Stimulated activated naive B cell treated with anti-CD40 and anti-IgM and Interleukin-4, amounts not matched to agents 10 μg/mL and 1 μg/mL and 100 μg/mL, for 72 hours (primary cell): ENCODE measurements around the gene SCEL.
"Not testable (repeated sequence)": the region's sequence is repeated elsewhere in the genome, so short reads cannot be mapped to it uniquely, and the experiment has no call there.

Source experiments
- ATAC-seq, 2 donors: fragments of 150-1000 bp; cut with Tn5 transposase; replicated peaks; 2 replicates each; pipeline ENCODE4 v1.10.0; 2021; ENCODE audit warnings: moderate library complexity in 1 of 2
- DNase-seq: peaks from one replicate; pipeline ENCODE4 v3.0.0; 2021
- H3K27ac Mint-ChIP-seq: one replicate; pipeline ENCODE4 v1.8.0; 2022; ENCODE audit warnings: mild to moderate bottlenecking, mixed read lengths
- H3K27me3 Mint-ChIP-seq, 2 donors: one replicate each; pipeline ENCODE4 v1.8.0; 2022; ENCODE audit warnings: mixed read lengths in 2 of 2
- H3K36me3 Mint-ChIP-seq, 2 donors: one replicate each; pipeline ENCODE4 v1.8.0; 2022; ENCODE audit warnings: mixed read lengths in 2 of 2, mild to moderate bottlenecking in 1 of 2
- H3K4me1 Mint-ChIP-seq, 2 donors: one replicate each; pipeline ENCODE4 v1.8.0; 2022; ENCODE audit warnings: mixed read lengths in 2 of 2, mild to moderate bottlenecking in 1 of 2
- H3K4me3 Mint-ChIP-seq, 2 donors: one replicate each; pipeline ENCODE4 v1.8.0; 2022; ENCODE audit warnings: mild to moderate bottlenecking in 2 of 2, mixed read lengths in 2 of 2, moderate library complexity in 1 of 2
- H3K9me3 Mint-ChIP-seq, 2 donors: one replicate each; pipeline ENCODE4 v1.8.0; 2022; ENCODE audit warnings: mixed read lengths in 2 of 2, mild to moderate bottlenecking in 1 of 2

Gene SCEL

DNA sequence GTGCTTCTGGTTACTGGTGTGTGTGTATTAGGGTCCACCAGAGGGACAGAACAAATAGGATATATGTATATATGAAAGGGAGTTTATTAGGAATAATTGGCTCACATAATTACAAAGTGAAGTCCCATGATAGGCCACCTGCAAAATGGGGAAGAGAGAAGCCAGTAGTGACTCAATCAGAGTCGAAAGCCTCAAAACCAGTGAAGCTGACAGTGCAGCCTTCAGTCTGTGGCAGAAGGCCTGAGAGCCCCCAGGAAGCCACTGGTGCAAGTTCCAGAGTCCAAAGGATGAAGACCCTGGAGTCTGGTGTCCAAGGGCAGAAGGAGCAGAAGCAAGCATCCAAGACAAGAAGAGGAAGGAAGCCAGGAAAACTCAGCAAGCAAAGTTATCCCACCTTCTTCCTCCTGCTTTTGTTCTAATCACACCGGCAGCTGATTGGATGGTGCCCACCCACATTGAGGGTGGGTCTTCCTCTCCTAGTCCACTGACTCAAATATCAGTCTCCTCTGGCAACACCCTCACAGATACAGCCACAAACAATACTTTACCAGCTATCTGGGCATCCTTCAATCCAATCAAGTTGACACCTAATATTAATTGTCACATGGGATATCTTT is 21.7 kb upstream of the SCEL start:
- ATAC-seq = peak; percentile 92 to 95
- Mint-ChIP-seq H3K9me3 (no peaks in the 10 kb centered on the region), H3K27ac (peak overlapping the region; percentile 65), H3K27me3 (no peaks in the 10 kb centered on the region), H3K4me1 (peaks cover 30 to 34% of the 10 kb centered on the region in 2 donors), H3K4me3 (no peak overlapping the region), H3K36me3 (no peaks in the 10 kb centered on the region)
- peak; percentile 43 for DNase-seq

DNA sequence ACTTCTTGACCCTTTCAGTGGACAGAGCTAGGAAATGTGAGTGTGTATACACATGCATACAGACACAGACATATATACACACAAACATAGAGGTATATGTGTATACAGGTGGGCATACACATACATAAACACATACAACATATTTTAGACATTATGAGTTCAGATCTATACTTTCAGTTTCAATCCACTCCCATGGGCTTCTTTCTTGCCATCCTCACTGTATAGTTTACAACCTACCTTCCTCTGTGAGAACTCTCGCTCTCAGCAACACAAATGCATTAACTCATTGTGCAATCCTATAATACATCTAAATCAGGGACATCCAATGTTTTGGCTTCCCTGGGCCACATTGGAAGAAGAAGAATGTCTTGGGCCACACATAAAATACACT is 21.2 kb upstream of the SCEL start:
- no peaks in the 10 kb centered on the region for H3K9me3 Mint-ChIP-seq
- H3K27ac Mint-ChIP-seq = peak overlapping the region; percentile 65
- ATAC-seq (peak; percentile 74 to 75), DNase-seq (no peak)
- no peaks in the 10 kb centered on the region for H3K36me3 Mint-ChIP-seq
- no peak overlapping the region for H3K4me3 Mint-ChIP-seq
- H3K4me1 Mint-ChIP-seq = peaks cover 27 to 29% of the 10 kb centered on the region in 2 donors
- H3K27me3 Mint-ChIP-seq = no peaks in the 10 kb centered on the region

DNA sequence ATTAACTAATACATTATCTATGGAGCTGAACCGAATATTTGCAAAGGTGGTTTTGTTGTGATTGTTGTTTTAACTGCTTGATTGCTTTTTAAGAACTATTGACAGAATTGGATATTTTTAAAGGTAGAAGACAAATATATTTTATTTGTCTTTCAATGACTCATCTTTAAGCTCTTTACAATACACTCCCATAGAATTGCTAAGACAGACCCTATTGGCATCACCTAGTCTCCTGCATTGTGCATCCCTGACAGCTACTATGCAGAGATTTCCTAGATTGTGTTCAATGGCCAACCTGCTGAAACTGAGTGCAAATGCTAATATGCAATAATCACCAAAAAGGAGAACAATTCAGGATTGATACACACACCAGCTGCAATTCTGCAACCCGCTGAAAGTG is 19.7 kb upstream of the SCEL start:
- Mint-ChIP-seq H3K27me3 (peaks cover 0 to under 1% of the 10 kb centered on the region in 2 donors), H3K4me1 (peaks cover 19 to 20% of the 10 kb centered on the region in 2 donors), H3K36me3 (no peaks in the 10 kb centered on the region), H3K4me3 (no peak overlapping the region), H3K27ac (no peak overlapping the region), H3K9me3 (no peaks in the 10 kb centered on the region)
- no peak for DNase-seq
- ATAC-seq = no peak

DNA sequence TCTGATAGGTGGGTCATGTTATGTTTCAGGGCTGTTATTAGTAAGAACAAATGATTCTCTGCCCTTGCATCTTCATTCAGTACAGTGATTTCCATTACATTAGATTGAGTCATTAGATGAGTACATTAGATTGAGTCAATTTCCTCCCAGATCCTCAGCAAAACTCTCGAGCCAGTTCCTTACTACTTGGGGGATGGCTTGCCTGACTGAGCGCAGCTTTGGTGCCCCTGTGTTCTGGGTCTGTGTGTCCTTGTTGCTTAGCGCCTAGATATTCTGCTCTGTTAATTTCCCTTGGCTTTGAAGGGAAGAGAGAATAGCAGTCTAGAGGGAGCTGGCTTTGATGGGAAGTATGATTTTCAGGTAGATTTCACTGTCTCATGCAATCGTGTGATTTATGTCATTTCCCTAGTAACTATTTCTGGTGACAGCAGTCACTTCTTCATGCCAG is 19.1 kb upstream of the SCEL start:
- Mint-ChIP-seq H3K27ac (peak overlapping the region; percentile 47), H3K27me3 (peaks cover 0 to 6% of the 10 kb centered on the region in 2 donors), H3K4me1 (peaks cover 19 to 20% of the 10 kb centered on the region in 2 donors), H3K4me3 (no peak overlapping the region), H3K36me3 (no peaks in the 10 kb centered on the region), H3K9me3 (no peaks in the 10 kb centered on the region)
- ATAC-seq = peak; percentile 47 to 72
- no peak for DNase-seq

DNA sequence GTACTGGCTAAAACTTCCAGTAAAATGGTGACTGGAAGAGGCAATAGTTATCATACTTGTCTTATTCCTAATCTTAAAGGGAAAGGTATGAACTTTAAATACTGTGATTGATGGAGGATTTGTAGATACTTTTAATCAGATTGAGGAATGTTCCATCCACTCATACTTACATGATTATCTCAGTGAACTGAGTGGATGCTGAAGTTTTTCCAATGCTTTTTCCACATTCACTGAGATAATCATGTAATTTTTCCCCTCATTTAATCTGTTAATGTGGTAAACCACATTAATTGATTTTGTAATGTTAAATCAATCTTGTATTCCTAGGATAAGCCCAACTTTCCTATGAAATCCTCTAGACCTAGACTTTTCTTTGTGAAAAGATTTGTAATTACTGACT is 17.2 kb upstream of the SCEL start:
- Mint-ChIP-seq H3K36me3 (no peaks in the 10 kb centered on the region), H3K9me3 (peaks cover 0 to 3% of the 10 kb centered on the region in 2 donors), H3K4me3 (no peak overlapping the region), H3K27me3 (peaks cover 0 to 8% of the 10 kb centered on the region in 2 donors), H3K27ac (no peak overlapping the region), H3K4me1 (peaks cover 19 to 20% of the 10 kb centered on the region in 2 donors)
- no peak for DNase-seq
- ATAC-seq = no peak

DNA sequence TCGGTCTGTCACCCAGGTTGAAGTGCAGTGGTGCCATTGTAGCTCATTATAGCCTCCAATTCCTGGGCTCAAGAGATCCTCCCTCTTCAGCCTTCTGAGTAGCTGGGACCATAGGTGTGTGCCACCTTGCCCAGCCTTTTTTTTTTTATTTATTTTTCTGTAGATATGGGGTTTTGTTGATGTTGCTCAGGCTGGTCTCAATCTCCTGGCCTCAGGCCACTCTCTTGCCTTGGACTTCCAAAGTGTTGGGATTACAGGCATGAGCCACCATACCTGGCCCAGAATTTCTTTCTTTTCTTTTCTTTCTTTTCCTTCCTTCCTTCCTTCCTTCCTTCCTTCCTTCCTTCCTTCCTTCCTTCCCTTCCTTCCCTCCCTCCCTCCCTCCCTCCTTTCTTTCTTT is 16.1 kb upstream of the SCEL start:
- peaks cover 4 to 16% of the 10 kb centered on the region in 2 donors for H3K27me3 Mint-ChIP-seq
- DNase-seq, H3K27ac Mint-ChIP-seq, H3K36me3 Mint-ChIP-seq, H3K9me3 Mint-ChIP-seq, H3K4me3 Mint-ChIP-seq, ATAC-seq: not testable (repeated sequence)
- peaks cover 9 to 12% of the 10 kb centered on the region in 2 donors for H3K4me1 Mint-ChIP-seq

DNA sequence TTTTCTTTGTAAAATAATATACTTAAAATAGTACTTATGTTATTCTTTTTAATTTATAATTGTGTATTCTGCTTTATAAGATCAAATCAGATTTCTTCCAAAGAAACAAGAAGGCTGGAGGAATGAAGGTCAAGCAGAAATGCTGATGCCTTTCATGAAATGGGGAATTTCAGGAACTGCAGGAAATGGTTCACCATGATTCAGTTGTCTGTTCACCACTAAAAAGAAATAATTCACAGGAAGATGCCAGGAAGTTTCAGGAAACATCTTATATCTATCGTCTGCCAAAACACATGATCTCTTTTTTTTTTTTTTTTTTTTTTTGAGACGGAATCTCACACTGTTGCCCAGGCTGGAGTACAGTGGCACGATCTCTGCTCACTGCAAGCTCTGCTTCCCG is 15.7 kb upstream of the SCEL start:
- Mint-ChIP-seq H3K9me3 (peaks cover 0 to 3% of the 10 kb centered on the region in 2 donors), H3K4me3 (no peak overlapping the region), H3K27me3 (peaks cover 4 to 16% of the 10 kb centered on the region in 2 donors), H3K27ac (no peak overlapping the region), H3K36me3 (no peaks in the 10 kb centered on the region), H3K4me1 (peaks cover 6 to 10% of the 10 kb centered on the region in 2 donors)
- DNase-seq = no peak
- no peak for ATAC-seq

DNA sequence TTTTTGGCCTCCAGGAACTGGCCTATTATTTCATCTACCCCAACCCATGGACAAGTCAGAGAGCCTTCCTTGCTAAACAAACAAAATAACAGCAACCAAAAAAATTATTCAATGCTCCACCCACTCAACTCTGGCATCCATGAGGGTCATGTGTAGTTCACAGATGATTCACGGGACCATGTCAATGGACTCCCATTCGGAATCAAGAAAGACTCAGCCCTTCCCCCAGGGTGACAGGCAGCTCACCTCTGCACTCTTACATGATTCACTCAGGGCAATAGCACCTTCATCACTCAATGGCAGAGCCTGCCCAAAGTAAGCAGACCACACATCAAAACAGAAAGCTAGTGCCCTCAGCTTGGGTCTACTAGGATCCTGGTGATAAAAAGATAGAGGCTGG is 14.3 kb upstream of the SCEL start:
- Mint-ChIP-seq H3K4me3 (no peak overlapping the region), H3K27me3 (peaks cover 9 to 16% of the 10 kb centered on the region in 2 donors), H3K9me3 (peaks cover 0 to 3% of the 10 kb centered on the region in 2 donors), H3K36me3 (no peaks in the 10 kb centered on the region), H3K4me1 (peaks cover 4 to 6% of the 10 kb centered on the region in 2 donors), H3K27ac (no peak overlapping the region)
- no peak for DNase-seq
- no peak for ATAC-seq

DNA sequence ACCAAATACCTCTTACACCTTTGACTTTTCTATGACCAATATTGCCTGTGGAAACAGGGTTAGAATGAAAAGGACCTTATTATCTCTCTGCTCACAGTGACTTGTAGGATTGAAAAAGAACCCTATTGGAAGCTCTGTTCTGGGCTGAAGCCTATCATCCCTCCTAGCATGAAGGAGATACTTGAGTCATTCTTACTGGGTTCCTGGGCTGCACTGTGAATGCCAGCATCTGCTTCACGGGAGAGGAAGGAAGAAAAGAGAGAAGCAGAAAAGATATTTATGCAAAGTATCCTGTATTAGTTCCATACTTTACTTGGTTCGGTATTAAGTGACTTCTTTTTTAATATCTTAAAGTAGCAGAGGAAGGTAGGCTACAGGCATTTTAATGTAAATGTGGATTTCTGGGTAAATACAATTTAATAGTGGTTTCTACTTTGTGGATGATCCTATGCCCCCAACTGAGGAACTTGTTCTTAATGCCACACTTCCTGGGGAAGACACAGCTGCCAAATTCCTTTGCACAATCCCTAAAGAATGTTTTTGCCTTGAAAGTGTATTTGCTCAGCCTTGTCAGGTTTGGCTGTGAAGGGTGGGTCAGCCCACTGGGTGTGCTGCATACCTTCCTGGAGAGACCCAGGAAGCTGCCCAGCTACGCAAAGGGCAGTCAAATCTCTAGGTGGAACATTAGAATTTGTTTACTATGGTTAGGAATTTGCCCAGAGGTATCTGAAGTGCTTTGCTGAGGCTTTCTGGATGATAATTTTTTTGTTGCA is 13.7 kb upstream of the SCEL start:
- ATAC-seq (no peak), DNase-seq (no peak)
- Mint-ChIP-seq H3K4me3 (no peak overlapping the region), H3K27ac (no peak overlapping the region), H3K9me3 (peaks cover 0 to 3% of the 10 kb centered on the region in 2 donors), H3K36me3 (no peaks in the 10 kb centered on the region), H3K4me1 (peaks cover 0 to 2% of the 10 kb centered on the region in 2 donors), H3K27me3 (peaks cover 9 to 16% of the 10 kb centered on the region in 2 donors)

DNA sequence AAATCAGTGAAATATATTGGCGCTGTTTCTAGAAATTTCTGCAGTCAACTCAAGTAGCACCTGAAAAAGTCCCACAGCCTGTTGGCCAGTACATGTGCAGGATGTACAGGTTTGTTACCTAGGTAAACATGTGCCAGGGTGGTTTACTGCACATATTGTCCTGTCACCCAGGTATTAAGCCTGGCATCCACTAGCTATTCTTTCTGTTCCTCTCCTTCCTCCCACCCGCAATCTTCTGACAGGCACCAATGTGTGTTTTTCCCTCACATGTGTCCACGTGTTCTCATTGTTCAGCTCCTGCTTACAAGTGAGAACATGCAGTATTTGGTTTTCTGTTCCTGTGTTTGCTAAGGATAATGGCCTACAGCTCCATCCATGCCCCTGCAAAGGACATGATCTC is 13.1 kb upstream of the SCEL start:
- H3K4me1 Mint-ChIP-seq = no peaks in the 10 kb centered on the region

DNA sequence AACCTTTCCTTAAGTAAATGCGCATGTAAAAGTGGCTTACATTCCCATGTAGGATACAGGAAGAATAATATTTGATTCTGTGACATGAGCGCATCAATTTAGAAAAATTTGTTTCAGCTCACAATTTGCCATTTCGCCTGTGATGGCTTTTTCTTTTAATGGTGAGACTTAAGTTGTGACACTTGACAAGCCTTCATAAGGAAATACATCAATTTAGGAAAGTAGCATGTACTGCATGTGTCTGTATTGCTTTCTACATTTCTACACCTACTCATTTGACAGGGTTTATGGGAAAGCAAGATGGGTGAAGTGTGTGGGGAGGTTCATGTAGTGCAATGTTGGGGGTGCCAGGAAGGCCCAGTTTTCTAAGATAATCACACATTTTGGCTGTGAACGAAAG is 12.1 kb upstream of the SCEL start:
- H3K36me3 Mint-ChIP-seq = no peaks in the 10 kb centered on the region
- H3K4me1 Mint-ChIP-seq = no peaks in the 10 kb centered on the region
- H3K9me3 Mint-ChIP-seq = peaks cover 0 to 3% of the 10 kb centered on the region in 2 donors
- ATAC-seq (no peak), DNase-seq (no peak)
- peaks cover 9 to 16% of the 10 kb centered on the region in 2 donors for H3K27me3 Mint-ChIP-seq
- no peak overlapping the region for H3K4me3 Mint-ChIP-seq
- H3K27ac Mint-ChIP-seq = no peak overlapping the region

More for the DNA sequence above, 13.1 kb upstream of the SCEL start:
- H3K27me3 Mint-ChIP-seq = peaks cover 9 to 16% of the 10 kb centered on the region in 2 donors
- H3K27ac Mint-ChIP-seq = no peak overlapping the region
- no peak overlapping the region for H3K4me3 Mint-ChIP-seq
- ATAC-seq (no peak), DNase-seq (no peak)
- H3K36me3 Mint-ChIP-seq = no peaks in the 10 kb centered on the region
- peaks cover 0 to 3% of the 10 kb centered on the region in 2 donors for H3K9me3 Mint-ChIP-seq

DNA sequence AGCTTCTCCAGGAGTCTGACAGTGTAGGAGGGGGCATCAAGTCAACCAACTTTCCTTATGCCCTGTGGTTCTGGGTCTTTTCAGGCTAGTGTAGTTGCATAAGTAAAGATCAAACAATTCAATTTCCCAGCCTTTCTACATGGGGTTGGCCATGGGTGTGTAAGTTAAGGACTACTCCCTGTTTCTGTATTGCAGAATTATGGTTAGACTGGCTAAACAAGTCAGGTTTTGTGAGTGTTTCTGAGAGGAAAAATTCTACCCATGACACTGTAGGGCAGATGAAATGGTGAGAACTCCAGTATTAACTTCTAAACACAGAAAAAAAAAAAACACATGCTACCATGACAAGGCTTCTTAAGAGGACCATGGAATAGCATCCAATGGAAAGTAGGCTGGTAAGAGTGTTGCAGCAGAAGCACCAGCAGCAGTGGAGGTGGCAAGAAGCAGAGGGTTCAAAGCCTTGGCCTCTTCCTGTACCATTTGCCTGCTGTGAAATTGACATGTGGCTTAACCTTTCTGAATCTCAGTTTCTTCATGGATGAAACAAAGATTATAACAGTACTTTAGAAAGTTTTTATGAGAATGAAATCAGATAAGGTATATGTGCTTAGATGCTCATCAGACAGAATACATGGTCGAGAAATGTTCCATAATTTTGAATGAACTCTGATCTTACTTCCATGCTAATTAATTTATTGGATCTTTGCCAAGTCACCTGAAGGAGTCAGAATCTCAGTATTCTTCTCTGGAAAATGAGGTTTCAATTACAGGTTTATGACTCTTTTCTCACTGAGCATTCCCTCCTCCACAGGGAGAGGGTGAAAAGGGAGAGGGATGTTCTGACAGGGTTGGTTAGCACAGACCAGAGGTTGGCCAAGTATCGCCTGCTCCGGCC is 11.4 kb upstream of the SCEL start:
- Mint-ChIP-seq H3K9me3 (peaks cover 0 to 3% of the 10 kb centered on the region in 2 donors), H3K4me3 (no peak overlapping the region)
- no peak for ATAC-seq

DNA sequence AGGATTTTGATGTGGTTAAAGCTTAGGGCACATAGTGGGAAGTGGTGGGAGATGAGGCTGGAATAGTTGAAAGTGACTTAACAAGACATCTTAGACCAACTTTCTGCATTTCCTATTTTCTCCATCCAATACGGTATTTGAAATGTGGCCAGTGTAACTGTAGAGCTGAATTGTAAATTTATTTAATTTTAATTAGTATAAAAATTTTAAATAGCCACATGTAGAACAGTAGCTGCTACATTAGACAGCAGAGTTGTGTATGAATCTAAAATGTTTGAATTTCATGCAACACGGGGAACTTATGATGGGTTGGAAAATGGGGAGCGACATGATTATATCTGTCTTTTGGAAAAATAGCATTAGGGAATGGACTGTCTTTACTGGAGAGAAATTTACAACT is 7.1 kb upstream of the SCEL start:
- Mint-ChIP-seq H3K36me3 (no peaks in the 10 kb centered on the region), H3K27ac (no peak overlapping the region), H3K4me3 (no peak overlapping the region), H3K4me1 (peaks cover 0 to 2% of the 10 kb centered on the region in 2 donors), H3K9me3 (no peaks in the 10 kb centered on the region), H3K27me3 (peaks cover 6 to 12% of the 10 kb centered on the region in 2 donors)
- DNase-seq = no peak
- no peak for ATAC-seq

More for the DNA sequence above, 11.4 kb upstream of the SCEL start:
- Mint-ChIP-seq H3K27me3 (peaks cover 9 to 16% of the 10 kb centered on the region in 2 donors), H3K4me1 (peaks cover 0 to 2% of the 10 kb centered on the region in 2 donors), H3K27ac (no peak overlapping the region), H3K36me3 (no peaks in the 10 kb centered on the region)
- no peak for DNase-seq

DNA sequence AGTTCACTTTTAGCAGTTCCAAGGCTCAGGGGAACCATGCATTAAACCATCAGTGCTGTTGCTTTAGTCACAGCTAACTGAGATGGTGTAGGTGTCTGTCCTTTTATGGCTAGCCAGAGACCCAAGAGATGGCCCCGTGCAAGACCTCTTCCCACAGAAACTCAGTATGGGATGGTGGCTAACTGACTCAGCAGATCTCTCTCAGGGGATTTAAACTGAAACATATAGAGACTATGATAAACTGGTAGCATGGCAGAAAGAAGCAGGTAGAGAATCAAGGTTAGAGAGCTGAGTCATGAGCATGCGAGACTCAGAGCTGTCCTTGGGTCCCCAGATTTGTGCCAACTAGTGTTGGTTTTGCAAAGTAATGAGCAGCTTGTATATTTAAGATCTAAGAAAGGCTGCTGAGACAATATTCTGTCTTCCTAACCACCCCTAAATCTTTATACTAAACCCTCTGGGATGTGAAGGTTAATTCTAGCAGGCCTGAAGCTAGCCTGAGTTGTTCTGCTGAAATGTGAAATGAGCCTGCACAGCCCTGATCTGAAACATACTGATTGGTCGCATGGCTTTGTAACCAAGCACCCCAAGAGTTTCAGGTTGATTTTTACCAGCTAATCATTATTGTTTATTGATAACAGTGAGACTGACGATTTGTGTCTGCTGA is 6.5 kb upstream of the SCEL start:
- no peak overlapping the region for H3K4me3 Mint-ChIP-seq
- peaks cover under 1 to 9% of the 10 kb centered on the region in 2 donors for H3K27me3 Mint-ChIP-seq
- no peaks in the 10 kb centered on the region for H3K9me3 Mint-ChIP-seq
- H3K4me1 Mint-ChIP-seq = peaks cover 0 to 2% of the 10 kb centered on the region in 2 donors
- peak; percentile 60 to 74 for ATAC-seq
- no peak for DNase-seq
- no peak overlapping the region for H3K27ac Mint-ChIP-seq
- no peaks in the 10 kb centered on the region for H3K36me3 Mint-ChIP-seq
